GM13977 (cell line): Measurements from ENCODE around the gene BRINP1.

ENCODE experiments used
- DNase-seq: peaks from one replicate; pipeline ENCODE4 v3.0.0; 2012; ENCODE audit warnings: low spot score
- in situ Hi-C: fragments of 300-500 bp; cut with MboI; formaldehyde crosslinking; loops from one replicate; pipeline ENCODE4 v1.12.0; 2022; ENCODE audit warnings: low sequenced_read_pairs, low pct_unique_long_range_greater_than_20kb, mixed read lengths, inconsistent platforms; ENCODE audit not compliant: unreplicated experiment
- TF ChIP-seq, protein P1 (sequence below): IDR thresholded peaks from 2 replicates; pipeline ENCODE4 v1.5.1; 2012; ENCODE audit warnings: mild to moderate bottlenecking, control low read depth; ENCODE audit not compliant: insufficient read depth; ENCODE audit errors: extremely low read depth, missing control alignments

BRINP1 gene

DNA sequence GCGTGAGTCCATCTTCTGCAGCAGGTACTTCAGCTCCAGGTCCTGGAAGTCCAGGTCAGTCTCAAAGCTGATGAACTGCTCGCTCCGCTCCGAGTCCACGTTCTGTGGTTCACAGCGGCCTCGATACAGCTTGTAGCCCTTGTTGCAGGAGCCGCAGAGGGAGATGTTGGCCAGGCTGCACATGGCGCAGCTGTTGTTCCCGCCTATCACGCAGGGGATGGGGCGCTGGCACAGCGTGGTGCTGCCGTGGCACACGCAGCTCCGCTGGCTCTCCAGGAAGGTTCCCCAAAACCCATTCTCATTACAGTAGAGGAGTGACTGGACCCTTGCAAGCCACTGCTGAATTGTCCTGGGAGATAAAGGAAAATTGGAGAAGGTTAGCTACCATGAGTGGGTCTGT, 201.4 kb downstream of the BRINP1 start:
- in situ Hi-C loops, result no loop called here
- TF ChIP-seq, protein P1, sequence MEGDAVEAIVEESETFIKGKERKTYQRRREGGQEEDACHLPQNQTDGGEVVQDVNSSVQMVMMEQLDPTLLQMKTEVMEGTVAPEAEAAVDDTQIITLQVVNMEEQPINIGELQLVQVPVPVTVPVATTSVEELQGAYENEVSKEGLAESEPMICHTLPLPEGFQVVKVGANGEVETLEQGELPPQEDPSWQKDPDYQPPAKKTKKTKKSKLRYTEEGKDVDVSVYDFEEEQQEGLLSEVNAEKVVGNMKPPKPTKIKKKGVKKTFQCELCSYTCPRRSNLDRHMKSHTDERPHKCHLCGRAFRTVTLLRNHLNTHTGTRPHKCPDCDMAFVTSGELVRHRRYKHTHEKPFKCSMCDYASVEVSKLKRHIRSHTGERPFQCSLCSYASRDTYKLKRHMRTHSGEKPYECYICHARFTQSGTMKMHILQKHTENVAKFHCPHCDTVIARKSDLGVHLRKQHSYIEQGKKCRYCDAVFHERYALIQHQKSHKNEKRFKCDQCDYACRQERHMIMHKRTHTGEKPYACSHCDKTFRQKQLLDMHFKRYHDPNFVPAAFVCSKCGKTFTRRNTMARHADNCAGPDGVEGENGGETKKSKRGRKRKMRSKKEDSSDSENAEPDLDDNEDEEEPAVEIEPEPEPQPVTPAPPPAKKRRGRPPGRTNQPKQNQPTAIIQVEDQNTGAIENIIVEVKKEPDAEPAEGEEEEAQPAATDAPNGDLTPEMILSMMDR, result no peak
- DNase-seq, result no peak

DNA sequence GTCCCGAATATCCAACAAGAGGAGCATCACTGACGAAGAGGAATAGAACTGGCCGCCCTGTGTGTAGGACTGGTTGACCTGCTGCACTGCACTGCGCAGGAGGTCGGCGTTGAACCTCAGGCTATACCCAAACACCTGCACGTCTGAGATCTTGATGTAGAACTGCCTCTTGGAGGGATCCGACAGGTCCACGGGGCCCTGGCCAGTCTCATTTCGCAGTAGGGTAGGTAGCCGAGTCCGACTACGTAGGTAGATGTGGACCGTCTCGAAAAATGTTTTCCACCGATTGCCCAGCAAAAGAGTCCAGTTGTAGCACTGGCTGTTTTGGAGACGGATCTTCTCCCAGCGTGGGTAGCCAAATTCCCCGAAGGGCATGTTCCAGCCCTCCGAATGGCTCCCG, 202.0 kb downstream of the BRINP1 start:
- TF ChIP-seq, protein P1, result no peak
- in situ Hi-C loops, result no loop called here
- DNase-seq, result no peak

DNA sequence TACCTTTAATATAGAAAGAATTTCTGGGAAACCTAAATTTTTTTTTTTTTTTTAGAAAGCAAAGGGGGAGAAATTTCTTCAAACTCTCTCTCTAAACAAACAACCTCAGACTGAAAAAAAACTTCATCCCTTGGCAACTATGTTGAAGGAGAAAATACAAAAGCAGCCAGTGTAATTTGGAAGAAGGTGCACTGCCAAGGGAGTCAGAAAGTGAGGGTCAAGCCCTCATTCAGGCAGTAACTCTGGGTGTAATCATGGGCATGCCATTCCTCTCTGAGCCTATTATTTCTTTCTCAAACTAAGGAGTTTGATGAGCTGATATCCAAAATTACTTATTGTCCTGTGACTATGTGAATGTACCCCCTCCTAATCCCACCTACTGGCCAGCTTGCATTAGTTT, 203.1 kb downstream of the BRINP1 start:
- in situ Hi-C loops, result no loop called here
- no peak for DNase-seq
- TF ChIP-seq, protein P1, result no peak

DNA sequence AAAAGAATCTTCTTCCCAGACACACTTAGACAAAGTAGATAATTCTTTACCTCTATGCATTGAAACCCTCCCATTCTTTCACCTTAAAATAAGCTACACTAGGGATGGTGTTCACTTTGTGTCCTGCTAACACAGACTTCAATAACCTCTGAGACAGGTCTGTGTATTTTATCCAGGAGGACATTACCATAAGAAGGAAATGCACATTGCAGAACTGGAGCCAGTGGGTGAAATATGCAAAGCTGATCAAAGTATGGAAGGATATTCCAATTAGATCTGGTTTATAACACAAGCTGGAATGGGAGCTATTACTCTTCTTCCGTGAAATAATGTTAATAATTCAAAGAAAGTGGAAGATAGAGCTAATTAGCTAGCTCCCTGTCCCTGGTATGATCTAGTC, 204.1 kb downstream of the BRINP1 start:
- in situ Hi-C loops, result no loop called here
- TF ChIP-seq, protein P1, result no peak
- no peak for DNase-seq

DNA sequence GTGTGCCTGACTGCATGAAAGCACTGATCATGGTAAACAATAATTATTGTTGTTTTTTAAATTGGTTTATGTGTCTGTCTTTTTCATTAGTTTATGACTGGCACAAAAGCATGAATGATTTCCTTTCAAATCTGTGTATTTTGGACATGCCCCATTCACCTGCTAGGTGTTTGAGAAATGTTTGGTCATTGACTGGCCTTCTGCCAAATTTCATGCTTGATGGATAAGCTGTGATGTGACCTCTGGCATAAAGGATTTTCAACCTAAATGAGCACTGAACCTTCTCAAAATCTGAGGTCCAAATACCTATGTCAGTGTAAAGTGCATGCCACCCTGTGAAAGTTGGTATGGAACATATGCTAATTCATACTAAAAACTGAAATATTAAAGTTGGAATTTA, 204.5 kb downstream of the BRINP1 start:
- in situ Hi-C loops, result no loop called here
- TF ChIP-seq, protein P1, result no peak

DNA sequence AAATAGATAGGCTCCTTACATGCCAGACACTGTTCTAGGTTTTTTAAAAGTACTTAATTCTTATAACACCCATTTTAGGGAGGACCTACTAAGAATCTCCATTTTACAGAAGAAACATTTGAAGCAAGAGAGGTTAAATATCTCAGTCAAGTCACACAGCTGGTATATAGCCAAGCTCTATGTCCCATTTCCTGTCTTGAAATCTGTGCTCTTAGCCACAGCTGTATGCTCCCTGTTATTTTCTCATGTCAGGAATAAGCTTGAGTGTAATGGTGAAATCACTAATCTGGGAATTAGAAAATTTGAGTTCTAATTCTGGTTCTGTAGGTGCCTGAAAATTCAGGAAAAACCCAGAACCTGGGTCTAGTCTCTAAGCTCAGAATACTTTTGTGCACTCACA, 208.7 kb downstream of the BRINP1 start:
- TF ChIP-seq, protein P1, result no peak
- in situ Hi-C loops, result no loop called here
- no peak for DNase-seq

More for the DNA sequence above, 204.5 kb downstream of the BRINP1 start:
- DNase-seq, result no peak

DNA sequence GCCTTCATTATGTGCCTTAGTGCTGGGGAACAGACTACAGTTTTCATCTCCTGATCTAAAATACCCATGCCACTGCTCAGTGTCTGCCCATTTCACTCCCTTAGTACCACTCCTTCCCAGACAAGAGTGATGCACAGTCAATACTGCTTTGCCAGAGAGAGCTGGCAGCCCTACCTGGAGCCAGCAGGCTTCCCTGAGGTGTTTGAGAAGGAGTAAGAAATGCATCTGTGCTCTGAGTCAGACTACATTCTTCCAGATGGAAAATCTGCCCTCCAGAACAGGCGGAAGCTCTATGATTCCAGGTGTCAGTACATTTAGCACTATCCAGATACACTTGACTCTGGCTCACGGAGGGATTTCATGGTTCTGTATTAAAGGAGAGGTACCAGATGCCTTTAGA, 209.8 kb downstream of the BRINP1 start:
- TF ChIP-seq, protein P1, result no peak
- DNase-seq, result no peak
- in situ Hi-C loops, result no loop called here
